ENCODE results near the gene WNT7A. TPM values are rescaled to one million over a fixed set of nuclear protein-coding genes. Genes with fewer than 3 reads are reported as not detected.
"Not testable (repeated sequence)": the region's sequence is repeated elsewhere in the genome, so short reads cannot be mapped to it uniquely, and the experiment has no call there.

WNT7A gene
- total RNA-seq, 1 experiment from 2014 or later, result 0.34 TPM

- no peak for ATAC-seq
- H3K4me1 ChIP-seq (ENCODE audit: control insufficient read depth in 1 of 2, insufficient read depth in 2 of 2, low read length in 2 of 2), result peaks cover 16 to 64% of the 10 kb centered on the region in 2 experiments
- H3K79me2 ChIP-seq (ENCODE audit: insufficient read depth, low read length), result no peaks in the 10 kb centered on the region
- no TSS peak for BruUV-seq (replicated peaks)
- H3K9me2 ChIP-seq (ENCODE audit: insufficient read depth), result no peaks in the 10 kb centered on the region
- POLR2A ChIA-PET, result interaction anchor here (1.4 kb wide), 1 partner anchor 10 kb away, joined by 4 read pairs; no protein-coding TSS in a partner anchor
- no peaks in the 10 kb centered on the region for H3K9me3 ChIP-seq (ENCODE audit: control insufficient read depth in 1 of 2, insufficient read depth in 1 of 2, low read depth in 1 of 2, low read length in 2 of 2)
- no peak overlapping the region for H2AFZ ChIP-seq (ENCODE audit: low read depth, low read length, poor library complexity, severe bottlenecking)
- H3K4me2 ChIP-seq (ENCODE audit: low read length), result no peak overlapping the region
- H3K27ac ChIP-seq (ENCODE audit: low read depth, low read length), result no peak overlapping the region
- CTCF ChIA-PET, result no interaction called here
- TF ChIP-seq JUND (IDR thresholded peaks at IDR 0.05), result no peak
- TF ChIP-seq SP1 (IDR thresholded peaks at IDR 0.05; ENCODE audit: low read depth), result no peak
- no peak for TF ChIP-seq ZBTB33 (IDR thresholded peaks at IDR 0.05; ENCODE audit: extremely low read depth, insufficient replicate concordance, low read length)
- no peak for TF ChIP-seq CBX3 (IDR thresholded peaks at IDR 0.05; ENCODE audit: low read depth)
- H4K20me1 ChIP-seq (ENCODE audit: insufficient read depth), result no peaks in the 10 kb centered on the region
- no peak overlapping the region for H3K4me3 ChIP-seq (replicated peaks in 1 of 2; ENCODE audit: low read depth in 1 of 2, low read length in 2 of 2)
- H3K36me3 ChIP-seq (ENCODE audit: control insufficient read depth in 1 of 2, insufficient read depth in 2 of 2, low read length in 2 of 2), result no peaks in the 10 kb centered on the region
- no peaks in the 10 kb centered on the region for H3K27me3 ChIP-seq (ENCODE audit: insufficient read depth, low read length)
- no peak overlapping the region for H3K9ac ChIP-seq (ENCODE audit: low read length)
- RAD21 ChIA-PET (ENCODE audit: low non-redundant PET in 1 of 2, low total read pairs in 2 of 2, uncharacterized antibody in 2 of 2, unreplicated experiment in 2 of 2), result no interaction called here
- DNase-seq (ENCODE audit: low read depth, low spot score), result no peak
- intact Hi-C loops (cut with micrococcal nuclease), result no loop called here
These were observed 22.0 kb downstream of the WNT7A start for GRCh38 chr3:13857702-13858380.

- H3K36me3 ChIP-seq (ENCODE audit: control insufficient read depth in 1 of 2, insufficient read depth in 2 of 2, low read length in 2 of 2); CTCF ChIA-PET: not testable (repeated sequence)
These were observed 23.2 kb downstream of the WNT7A start for GRCh38 chr3:13856628-13857027.

More at GRCh38 chr3:13856628-13857027, 23.2 kb downstream of the WNT7A start:
- H3K9ac ChIP-seq (ENCODE audit: low read length); H3K4me2 ChIP-seq (ENCODE audit: low read length); BruUV-seq (replicated peaks); H3K27me3 ChIP-seq (ENCODE audit: insufficient read depth, low read length); H3K27ac ChIP-seq (ENCODE audit: low read depth, low read length); ATAC-seq; H3K9me2 ChIP-seq (ENCODE audit: insufficient read depth); H3K79me2 ChIP-seq (ENCODE audit: insufficient read depth, low read length); intact Hi-C loops (cut with micrococcal nuclease); H3K4me3 ChIP-seq (replicated peaks in 1 of 2; ENCODE audit: low read depth in 1 of 2, low read length in 2 of 2); H4K20me1 ChIP-seq (ENCODE audit: insufficient read depth); RAD21 ChIA-PET (ENCODE audit: low non-redundant PET in 1 of 2, low total read pairs in 2 of 2, uncharacterized antibody in 2 of 2, unreplicated experiment in 2 of 2); H3K9me3 ChIP-seq (ENCODE audit: control insufficient read depth in 1 of 2, insufficient read depth in 1 of 2, low read depth in 1 of 2, low read length in 2 of 2); DNase-seq (ENCODE audit: low read depth, low spot score); H2AFZ ChIP-seq (ENCODE audit: low read depth, low read length, poor library complexity, severe bottlenecking): not testable (repeated sequence)
- peaks cover 23 to 74% of the 10 kb centered on the region in 2 experiments for H3K4me1 ChIP-seq (ENCODE audit: control insufficient read depth in 1 of 2, insufficient read depth in 2 of 2, low read length in 2 of 2)
- POLR2A ChIA-PET, result interaction anchor here (1.4 kb wide), 1 partner anchor 11 kb away, joined by 4 read pairs; no protein-coding TSS in a partner anchor
